ENCODE results near the gene PRKN.

- TF ChIP-seq GATA1 (IDR thresholded peaks at IDR 0.05; ENCODE audit: low read depth, low read length): no peak
- TF ChIP-seq POLR2A (IDR thresholded peaks at IDR 0.05; ENCODE audit: low read length): no peak
These were observed 890.7 kb downstream of the PRKN start for GRCh38 chr6:161836643-161837448.
